ENCODE data around the gene ARHGEF10L.

ARHGEF10L gene

GRCh38 chr1:17655169-17655568 is 115.7 kb downstream of the ARHGEF10L start:
- no peak for DNase-seq (ENCODE audit: low spot score)

- DNase-seq (ENCODE audit: low spot score): no peak
Measured at GRCh38 chr1:17655922-17656321, 116.4 kb downstream of the ARHGEF10L start.

GRCh38 chr1:17657436-17657835 is 117.9 kb downstream of the ARHGEF10L start:
- no peak for DNase-seq (ENCODE audit: low spot score)

GRCh38 chr1:17658837-17659236 is 119.3 kb downstream of the ARHGEF10L start:
- DNase-seq (ENCODE audit: low spot score): no peak

GRCh38 chr1:17661546-17662157 is 122.2 kb downstream of the ARHGEF10L start:
- peak; percentile 79 for DNase-seq (ENCODE audit: low spot score)

- DNase-seq (ENCODE audit: low spot score): no peak
Measured at GRCh38 chr1:17662296-17662695, 122.8 kb downstream of the ARHGEF10L start.

GRCh38 chr1:17662786-17663185 is 123.3 kb downstream of the ARHGEF10L start:
- DNase-seq (ENCODE audit: low spot score): no peak

GRCh38 chr1:17663646-17664045 is 124.1 kb downstream of the ARHGEF10L start:
- no peak for DNase-seq (ENCODE audit: low spot score)

GRCh38 chr1:17664322-17664721 is 124.8 kb downstream of the ARHGEF10L start:
- DNase-seq (ENCODE audit: low spot score): no peak

- no peak for DNase-seq (ENCODE audit: low spot score)
Measured at GRCh38 chr1:17665054-17665453, 125.6 kb downstream of the ARHGEF10L start.

- DNase-seq (ENCODE audit: low spot score): no peak
Measured at GRCh38 chr1:17665950-17666720, 126.6 kb downstream of the ARHGEF10L start.

- no peak for DNase-seq (ENCODE audit: low spot score)
Measured at GRCh38 chr1:17667641-17668040, 128.1 kb downstream of the ARHGEF10L start.

GRCh38 chr1:17668195-17668594 is 128.7 kb downstream of the ARHGEF10L start:
- DNase-seq (ENCODE audit: low spot score): no peak

GRCh38 chr1:17668624-17669175 is 129.2 kb downstream of the ARHGEF10L start:
- no peak for DNase-seq (ENCODE audit: low spot score)

GRCh38 chr1:17669305-17669704 is 129.8 kb downstream of the ARHGEF10L start:
- DNase-seq (ENCODE audit: low spot score): no peak

GRCh38 chr1:17669866-17670451 is 130.5 kb downstream of the ARHGEF10L start:
- DNase-seq (ENCODE audit: low spot score): no peak

GRCh38 chr1:17670587-17671313 is 131.3 kb downstream of the ARHGEF10L start:
- DNase-seq (ENCODE audit: low spot score): no peak

- no peak for DNase-seq (ENCODE audit: low spot score)
Measured at GRCh38 chr1:17671314-17671705, 131.8 kb downstream of the ARHGEF10L start.

- DNase-seq (ENCODE audit: low spot score): no peak
Measured at GRCh38 chr1:17671741-17672140, 132.2 kb downstream of the ARHGEF10L start.

GRCh38 chr1:17672226-17672625 is 132.7 kb downstream of the ARHGEF10L start:
- no peak for DNase-seq (ENCODE audit: low spot score)

GRCh38 chr1:17673329-17674072 is 134.0 kb downstream of the ARHGEF10L start:
- DNase-seq (ENCODE audit: low spot score): no peak

Data from HuH-7 (cell line).